HG03159 (cell line): ENCODE measurements around the gene HOXA11.

Experiments used
- ATAC-seq: cut with Tn5 transposase; IDR thresholded peaks from one replicate; pipeline ENCODE4 v1.9.1; 2021; ENCODE audit warnings: mild to moderate bottlenecking, moderate library complexity; ENCODE audit not compliant: unreplicated experiment

Gene HOXA11

DNA sequence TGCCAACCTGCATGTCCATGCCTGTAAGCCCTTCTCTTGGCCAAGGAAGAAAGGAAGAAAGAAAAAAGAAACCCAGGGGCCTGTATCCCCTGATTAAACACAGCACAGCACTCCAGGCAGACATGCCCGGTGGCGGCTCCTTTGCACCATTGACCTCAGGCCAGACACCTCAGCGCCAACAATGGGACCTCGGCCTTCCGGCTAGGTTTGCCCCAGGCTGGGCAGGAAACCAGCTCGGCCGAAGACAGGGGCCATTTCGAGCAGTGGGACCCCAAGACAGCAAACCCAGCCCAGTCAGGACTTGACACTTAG is 13.8 kb downstream of the HOXA11 start:
- ATAC-seq = no peak

GRCh38 chr7:27170426-27171324 is 14.4 kb downstream of the HOXA11 start:
- ATAC-seq = no peak

DNA sequence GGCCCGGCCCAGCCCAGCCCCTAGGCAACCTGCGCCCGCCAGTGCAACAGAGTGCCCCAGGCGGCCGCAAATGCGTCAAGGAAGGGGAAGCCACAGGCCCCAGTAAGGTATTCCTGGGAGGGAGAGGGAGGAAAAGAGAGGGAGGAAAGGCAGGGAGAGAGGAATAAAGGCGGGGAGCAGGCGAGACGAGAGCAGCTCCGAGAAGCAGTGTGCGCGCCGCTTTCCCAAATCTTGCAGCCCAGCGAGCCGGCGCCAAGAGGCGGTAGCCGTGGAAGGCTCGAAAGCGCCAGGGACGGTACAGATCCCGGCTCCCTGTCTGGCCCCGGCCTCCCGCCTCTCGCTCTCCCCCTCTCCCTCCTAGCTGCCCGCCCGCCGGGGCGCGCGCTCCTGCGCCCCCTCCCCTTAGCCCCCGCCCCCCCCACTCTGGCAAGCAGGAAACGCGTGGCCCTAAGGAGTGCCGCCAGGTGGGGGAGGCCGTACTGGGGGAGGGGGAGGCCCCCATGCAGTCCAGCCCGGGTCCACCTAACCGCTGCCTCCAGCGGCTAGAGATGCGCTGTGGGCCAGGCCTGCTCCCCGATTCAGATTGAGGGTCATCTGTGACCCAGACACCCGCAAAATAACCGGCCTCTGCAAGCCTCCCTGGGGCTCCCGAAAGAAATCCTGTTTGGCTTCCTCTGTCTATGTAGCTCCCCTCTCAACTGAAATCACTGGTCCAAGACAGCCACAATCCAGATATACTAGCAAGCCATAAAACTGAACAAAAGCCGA is 15.2 kb downstream of the HOXA11 start:
- no peak for ATAC-seq

GRCh38 chr7:27168265-27168947 is 16.6 kb downstream of the HOXA11 start:
- ATAC-seq = no peak

GRCh38 chr7:27167916-27168264 is 17.1 kb downstream of the HOXA11 start:
- no peak for ATAC-seq

- ATAC-seq = no peak
Observed at GRCh38 chr7:27166531-27167505, 18.2 kb downstream of the HOXA11 start.

DNA sequence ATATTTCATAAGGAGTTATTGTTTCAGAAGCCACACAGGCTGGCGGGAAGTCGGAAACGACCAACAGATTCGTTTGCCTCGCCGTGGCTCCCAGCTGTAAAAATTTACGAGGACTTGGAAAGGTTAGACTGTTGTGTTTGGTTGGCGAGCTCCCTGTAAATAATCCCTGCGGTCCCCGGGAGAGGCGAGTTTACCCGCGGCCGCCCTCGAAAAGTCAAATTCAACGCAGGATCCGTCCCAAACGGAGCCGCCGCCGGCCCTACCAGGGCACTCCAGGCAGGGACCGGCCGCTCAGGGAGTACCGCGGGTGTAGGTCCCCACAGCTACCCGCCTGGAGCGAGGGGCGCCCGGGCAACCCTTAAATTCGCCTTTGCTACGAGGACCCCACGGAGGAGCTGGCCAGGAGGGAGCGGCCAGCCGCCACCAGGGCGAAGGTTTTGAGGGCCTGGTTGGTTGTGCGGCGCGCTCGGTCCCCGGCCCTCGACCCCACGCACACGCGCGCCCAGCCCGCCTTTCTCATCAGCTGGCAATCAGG is 19.0 kb downstream of the HOXA11 start:
- no peak for ATAC-seq

- no peak for ATAC-seq
Observed at GRCh38 chr7:27165089-27165995, 19.7 kb downstream of the HOXA11 start, which contains the start of gene HOXA9. Gene HOXA9, minus strand, starts transcription at chr7:27165537. Its CDS starts 80 bp downstream, at chr7:27165457.

GRCh38 chr7:27164367-27165088 is 20.5 kb downstream of the HOXA11 start:
- ATAC-seq = no peak

- ATAC-seq = no peak
Observed at GRCh38 chr7:27164045-27164366, 21.0 kb downstream of the HOXA11 start.

DNA sequence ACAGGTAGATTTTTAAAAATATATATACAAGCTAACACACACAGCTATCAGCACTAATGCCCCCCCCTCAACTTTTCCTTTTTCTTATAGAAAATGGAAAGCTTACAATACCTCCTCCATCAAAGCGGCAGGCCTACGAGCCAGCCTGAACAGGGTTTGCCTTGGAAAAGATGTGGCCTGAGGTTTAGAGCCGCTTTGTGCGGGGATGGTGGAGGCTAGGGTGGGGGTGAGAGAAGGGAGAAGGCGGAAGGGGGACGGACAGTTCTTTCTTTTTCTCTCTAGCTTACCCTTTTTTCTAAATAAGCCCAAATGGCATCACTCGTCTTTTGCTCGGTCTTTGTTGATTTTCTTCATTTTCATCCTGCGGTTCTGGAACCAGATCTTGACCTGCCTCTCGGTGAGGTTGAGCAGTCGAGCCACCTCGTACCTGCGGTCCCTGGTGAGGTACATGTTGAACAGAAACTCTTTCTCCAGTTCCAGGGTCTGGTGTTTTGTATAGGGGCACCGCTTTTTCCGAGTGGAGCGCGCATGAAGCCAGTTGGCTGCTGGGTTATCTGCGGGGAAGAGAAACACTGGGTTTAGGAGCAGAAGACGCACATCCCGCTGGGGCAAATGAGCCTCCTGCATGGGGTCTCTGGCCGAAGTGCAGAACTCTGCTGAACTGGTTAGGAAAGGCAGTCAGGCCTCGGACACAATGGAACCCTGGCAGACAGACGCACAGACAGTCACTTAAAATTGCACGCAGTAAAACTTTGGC is 21.6 kb downstream of the HOXA11 start:
- no peak for ATAC-seq

- ATAC-seq = no peak
Observed at GRCh38 chr7:27162561-27163287, 22.3 kb downstream of the HOXA11 start.

DNA sequence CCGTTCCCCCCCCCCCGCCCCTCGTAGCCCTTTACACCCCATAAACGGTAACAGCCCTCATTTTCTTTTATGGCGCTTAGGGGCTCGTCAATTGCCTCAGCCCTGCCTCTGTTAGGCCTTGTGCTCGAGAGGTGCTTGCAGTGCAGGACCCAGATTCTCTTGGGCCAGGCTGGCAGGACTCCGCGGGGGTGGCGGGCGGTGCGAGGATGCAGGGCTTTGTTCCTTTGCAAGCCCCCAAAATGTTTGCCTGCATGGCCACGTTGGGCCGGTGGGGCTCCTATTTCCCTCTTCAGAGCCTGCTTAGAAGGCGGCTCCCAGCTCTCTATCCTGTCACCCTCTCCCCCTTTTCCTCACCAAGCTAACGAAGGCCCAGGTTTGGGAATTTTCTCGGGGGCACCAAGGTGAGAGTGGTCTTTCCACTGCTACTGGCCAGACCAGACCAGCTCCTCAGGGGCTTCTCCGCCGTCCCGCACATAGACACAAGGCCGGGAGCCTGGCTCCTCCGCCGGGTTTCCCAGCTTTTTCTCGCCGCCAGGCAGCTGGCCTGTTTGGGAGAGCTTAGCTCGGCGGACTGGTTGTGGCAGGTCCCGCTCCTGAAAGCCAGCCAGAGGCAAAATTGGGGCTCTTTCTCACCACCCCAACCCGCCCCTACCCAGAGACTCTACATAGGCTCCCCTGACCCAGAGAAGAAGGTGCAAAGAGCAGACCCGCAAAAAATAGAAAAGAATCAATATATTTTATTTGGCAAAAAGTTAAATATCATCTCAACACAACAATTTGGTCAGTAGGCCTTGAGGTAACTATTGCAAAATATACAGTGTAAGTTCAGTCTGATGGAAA is 23.1 kb downstream of the HOXA11 start:
- ATAC-seq = no peak

DNA sequence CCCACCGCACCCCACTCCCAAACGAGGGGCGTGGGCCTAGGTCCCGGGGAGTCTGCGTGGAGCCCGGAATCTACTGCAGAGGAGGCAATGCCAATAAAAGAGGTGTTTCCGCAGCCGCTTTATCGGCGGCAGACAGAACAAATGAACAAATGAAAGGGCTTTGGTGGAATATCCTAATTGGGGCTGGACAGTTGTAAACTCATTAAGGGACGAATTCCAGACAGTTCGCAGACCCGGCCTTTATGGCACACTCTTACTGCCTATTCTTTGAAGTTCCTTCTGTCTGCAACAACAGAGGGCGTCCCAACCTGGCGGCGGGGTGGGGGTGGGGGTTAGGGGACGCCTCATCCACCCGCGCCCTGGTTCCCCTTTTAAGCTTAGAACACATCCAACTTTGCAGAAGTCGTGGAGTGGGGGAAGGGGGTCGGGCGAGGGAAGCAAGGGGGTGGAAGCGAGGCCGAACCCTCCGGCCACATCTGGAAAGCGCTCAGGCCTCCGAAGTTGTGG is 23.8 kb downstream of the HOXA11 start:
- no peak for ATAC-seq

GRCh38 chr7:27160546-27161213 is 24.4 kb downstream of the HOXA11 start:
- peak; percentile 63 for ATAC-seq

DNA sequence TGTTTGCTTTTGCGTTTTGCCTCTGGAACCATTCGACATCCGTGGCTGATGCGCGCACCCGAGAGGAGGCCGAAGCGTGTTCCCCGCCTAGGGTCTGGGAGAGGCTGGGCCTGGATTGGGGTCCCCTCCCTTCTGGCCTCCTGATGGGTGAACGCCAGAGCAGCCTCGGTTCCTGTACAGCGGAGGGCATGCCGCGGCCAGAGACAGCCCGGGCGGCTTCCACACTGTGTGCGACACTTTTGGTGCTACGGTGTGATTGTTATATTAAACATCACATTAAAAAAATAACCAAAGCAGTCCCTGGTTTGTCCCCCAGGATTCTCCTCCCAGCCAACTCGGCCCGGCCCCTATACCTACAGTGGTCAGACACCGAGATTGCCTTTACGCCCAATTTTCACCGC is 24.9 kb downstream of the HOXA11 start:
- no peak for ATAC-seq
